RWPE2 (cell line): Measurements from ENCODE around the gene KLHDC10.
A peak's percentile ranks its signal among the peaks of the same experiment; 100 is the strongest.
"Not testable (repeated sequence)": the region's sequence is repeated elsewhere in the genome, so short reads cannot be mapped to it uniquely, and the experiment has no call there.

Source experiments
- ATAC-seq: fragments of 200-7000 bp; cut with Tn5 transposase; 3 replicates; pipeline ENCODE4 v1.9.1; 2021; ENCODE audit warnings: low read depth
- DNase-seq: peaks from one replicate; pipeline ENCODE4 v3.0.0-alpha.2; 2020; ENCODE audit warnings: low spot score
- H3K27ac ChIP-seq: fragments of 450-650 bp; 2 replicates; pipeline ENCODE4 v1.5.1; 2017; ENCODE audit warnings: mild to moderate bottlenecking; ENCODE audit not compliant: poor library complexity, severe bottlenecking
- H3K27me3 ChIP-seq: fragments of 250-450 bp; sonication (Bioruptor Pico); 2 replicates; pipeline ENCODE4 v1.5.1; 2021; ENCODE audit warnings: mild to moderate bottlenecking, moderate library complexity; ENCODE audit not compliant: insufficient read depth, poor library complexity, severe bottlenecking
- H3K36me3 ChIP-seq: fragments of 250-450 bp; sonication (Bioruptor Pico); 2 replicates; pipeline ENCODE4 v1.5.1; 2020; ENCODE audit warnings: low read depth, mild to moderate bottlenecking, moderate library complexity
- H3K4me1 ChIP-seq: fragments of 250-450 bp; sonication (Bioruptor Pico); 2 replicates; pipeline ENCODE4 v1.5.1; 2021; ENCODE audit warnings: mild to moderate bottlenecking, moderate library complexity; ENCODE audit not compliant: insufficient read depth, poor library complexity, severe bottlenecking
- H3K4me3 ChIP-seq: fragments of 250-450 bp; sonication (Bioruptor Pico); 2 replicates; pipeline ENCODE4 v1.5.1; 2021; ENCODE audit warnings: mild to moderate bottlenecking, moderate library complexity; ENCODE audit not compliant: severe bottlenecking
- H3K9me3 ChIP-seq: fragments of 250-450 bp; sonication (Bioruptor Pico); 2 replicates; pipeline ENCODE4 v1.5.1; 2021; ENCODE audit warnings: mild to moderate bottlenecking, moderate library complexity; ENCODE audit not compliant: severe bottlenecking
- CTCF ChIP-seq: fragments of 450-650 bp; IDR thresholded peaks from one replicate; pipeline ENCODE4 v1.5.1; 2017; ENCODE audit warnings: mild to moderate bottlenecking, moderate library complexity; ENCODE audit not compliant: poor library complexity, severe bottlenecking

KLHDC10 gene

GRCh38 chr7:130048906-130049305 is 21.4 kb upstream of the KLHDC10 start:
- Histone ChIP-seq H3K4me1 (peaks cover 11% of the 10 kb centered on the region), H3K9me3 (peaks cover 3% of the 10 kb centered on the region), H3K4me3 (no peak overlapping the region), H3K36me3 (peaks cover 31% of the 10 kb centered on the region), H3K27me3 (no peaks in the 10 kb centered on the region), H3K27ac (no peak overlapping the region)
- no peak for TF ChIP-seq CTCF
- DNase-seq (no peak), ATAC-seq (no peak)

GRCh38 chr7:130052250-130052649 is 18.1 kb upstream of the KLHDC10 start:
- not testable (repeated sequence) for H3K9me3 ChIP-seq

GRCh38 chr7:130055198-130055597 is 15.1 kb upstream of the KLHDC10 start:
- ATAC-seq, H3K27ac ChIP-seq, H3K27me3 ChIP-seq, H3K4me3 ChIP-seq, DNase-seq, H3K9me3 ChIP-seq, H3K36me3 ChIP-seq, H3K4me1 ChIP-seq: not testable (repeated sequence)

More at GRCh38 chr7:130052250-130052649, 18.1 kb upstream of the KLHDC10 start:
- H3K4me1 ChIP-seq: peaks cover 11% of the 10 kb centered on the region
- H3K36me3 ChIP-seq: peaks cover 13% of the 10 kb centered on the region
- H3K27me3 ChIP-seq, H3K27ac ChIP-seq, ATAC-seq, DNase-seq, H3K4me3 ChIP-seq: not testable (repeated sequence)

- no peaks in the 10 kb centered on the region for H3K4me1 ChIP-seq
- H3K4me3 ChIP-seq: no peak overlapping the region
- no peak for DNase-seq
- no peaks in the 10 kb centered on the region for H3K27me3 ChIP-seq
- H3K9me3 ChIP-seq: no peaks in the 10 kb centered on the region
- no peak for ATAC-seq
- no peak overlapping the region for H3K27ac ChIP-seq
- TF ChIP-seq CTCF: no peak
- no peaks in the 10 kb centered on the region for H3K36me3 ChIP-seq
Measured at GRCh38 chr7:130062246-130062645, 8.1 kb upstream of the KLHDC10 start.

GRCh38 chr7:130063036-130063435 is 7.3 kb upstream of the KLHDC10 start:
- Histone ChIP-seq H3K27me3 (no peaks in the 10 kb centered on the region), H3K36me3 (no peaks in the 10 kb centered on the region), H3K27ac (no peak overlapping the region), H3K9me3 (no peaks in the 10 kb centered on the region), H3K4me3 (no peak overlapping the region), H3K4me1 (no peaks in the 10 kb centered on the region)
- peak; percentile 83 for TF ChIP-seq CTCF
- DNase-seq: no peak
- ATAC-seq: peak; percentile 48; the same call in 2 of the 3 replicates

- H3K36me3 ChIP-seq, H3K4me3 ChIP-seq, ATAC-seq, H3K9me3 ChIP-seq, H3K27me3 ChIP-seq, H3K4me1 ChIP-seq, H3K27ac ChIP-seq, DNase-seq: not testable (repeated sequence)
Measured at GRCh38 chr7:130064580-130064926, 5.8 kb upstream of the KLHDC10 start.
